Measurements from ENCODE around the gene CCDC89.

The CCDC89 gene

DNA sequence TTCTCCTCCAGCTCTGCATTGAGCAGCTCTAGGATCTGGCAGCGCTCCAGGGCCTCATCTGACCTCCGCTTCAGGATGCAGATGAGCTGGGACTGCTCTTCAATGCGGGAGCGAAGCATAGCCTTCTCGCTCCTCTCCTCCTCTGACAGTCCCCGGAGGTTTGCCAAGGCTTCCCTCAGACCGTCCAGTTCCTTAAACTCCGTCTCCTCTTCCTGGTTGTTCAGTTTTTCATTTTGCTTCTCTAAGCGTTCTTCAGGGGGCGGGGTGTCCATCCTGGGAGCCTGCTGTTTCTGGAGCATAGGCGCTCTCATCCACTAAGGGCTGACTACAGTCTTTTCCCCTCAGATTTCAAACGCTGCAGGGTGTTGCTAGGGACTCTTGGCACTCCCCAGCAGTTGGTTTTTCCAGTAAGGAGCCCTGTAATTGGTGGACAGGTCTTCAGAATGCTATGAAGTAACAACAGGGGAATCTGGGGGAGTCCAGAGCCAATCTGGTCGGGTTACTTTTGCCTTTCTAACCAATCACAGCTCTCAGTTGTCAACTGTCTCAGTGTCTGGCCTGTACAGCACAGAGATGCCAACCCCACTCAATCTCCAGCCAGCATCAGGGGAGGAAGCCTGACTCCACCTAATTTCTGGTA is at the start of gene CCDC89:
Gene CCDC89 (minus strand): TSS at position 376 of the 640 bp plus-strand sequence. CDS start 65 bp downstream, at position 311.
- DNase-seq = peak; percentile 79

DNA sequence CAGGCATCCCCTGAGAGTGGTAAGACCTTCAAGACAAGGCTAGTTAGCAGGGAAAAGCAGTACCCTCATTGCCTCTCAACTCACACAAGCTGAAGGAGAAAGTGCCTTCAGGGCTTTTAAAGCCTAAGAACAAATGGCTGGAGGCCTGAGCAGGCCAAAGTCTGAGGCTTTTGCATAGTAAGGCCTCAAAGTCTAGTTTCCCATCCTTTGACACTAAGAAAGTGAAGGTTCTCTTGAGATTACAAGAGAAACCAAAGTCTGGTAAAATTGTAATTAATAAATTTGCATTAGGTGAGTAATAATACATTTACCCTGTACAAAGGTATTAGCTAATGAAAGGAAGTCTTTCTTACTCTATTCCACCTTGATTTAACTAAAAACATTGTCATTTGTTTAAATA is 47.0 kb upstream of the CCDC89 start:
- DNase-seq = no peak

DNA sequence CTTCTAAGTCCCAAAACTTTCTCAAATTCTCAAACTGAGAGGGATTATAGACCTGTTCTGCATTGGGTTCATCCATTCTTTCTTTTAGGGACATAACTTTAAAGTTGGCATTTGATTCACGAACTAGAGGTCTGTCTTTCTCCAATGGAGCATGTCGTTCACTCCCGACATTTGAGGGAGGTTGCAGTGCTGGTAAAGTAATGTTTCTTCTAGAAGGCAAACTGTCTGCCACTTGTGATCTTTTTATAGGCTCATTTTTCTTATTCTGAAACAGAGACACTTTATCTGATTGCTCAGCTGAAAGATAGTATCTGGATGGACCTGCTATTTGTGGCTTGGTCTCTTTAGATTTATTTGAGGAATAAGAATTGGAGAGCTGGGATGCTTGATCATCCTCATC is 40.4 kb upstream of the CCDC89 start:
- no peak for DNase-seq

DNA sequence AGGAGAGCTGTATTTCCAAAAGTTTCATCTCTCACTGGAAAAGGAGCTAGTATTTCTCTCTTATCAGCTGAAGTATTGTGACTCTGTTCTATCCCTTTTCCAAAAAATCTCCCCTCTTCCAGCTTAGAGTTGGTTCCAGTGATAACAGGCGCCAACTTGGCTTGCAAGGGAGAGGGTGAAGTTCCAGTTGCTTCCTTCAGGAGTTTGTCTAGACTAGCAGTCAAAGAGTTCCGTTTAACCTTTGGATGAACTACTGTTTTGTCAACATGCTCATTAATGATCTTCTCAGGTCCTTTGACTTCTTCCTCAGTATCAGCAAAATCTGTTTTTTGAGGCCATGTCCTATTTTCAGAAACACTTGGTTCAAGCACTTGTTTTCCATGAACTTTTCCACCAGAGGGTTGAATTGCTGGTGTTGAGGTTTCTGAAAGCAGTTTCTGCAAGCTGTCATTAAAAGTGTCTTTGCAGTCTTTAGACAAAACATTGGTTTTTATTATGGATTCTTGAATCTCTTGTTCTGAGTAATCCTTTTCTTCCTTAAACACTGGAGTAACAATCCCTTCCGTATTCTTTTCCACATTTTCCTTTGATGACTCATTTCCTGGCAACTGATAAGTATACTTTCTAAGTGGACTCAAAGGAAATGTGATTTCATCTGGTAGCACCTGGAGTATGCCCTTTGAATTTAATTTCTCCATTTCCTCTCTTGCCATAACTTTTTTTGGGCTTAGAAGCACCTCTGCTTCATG is 39.7 kb upstream of the CCDC89 start:
- no peak for DNase-seq

DNA sequence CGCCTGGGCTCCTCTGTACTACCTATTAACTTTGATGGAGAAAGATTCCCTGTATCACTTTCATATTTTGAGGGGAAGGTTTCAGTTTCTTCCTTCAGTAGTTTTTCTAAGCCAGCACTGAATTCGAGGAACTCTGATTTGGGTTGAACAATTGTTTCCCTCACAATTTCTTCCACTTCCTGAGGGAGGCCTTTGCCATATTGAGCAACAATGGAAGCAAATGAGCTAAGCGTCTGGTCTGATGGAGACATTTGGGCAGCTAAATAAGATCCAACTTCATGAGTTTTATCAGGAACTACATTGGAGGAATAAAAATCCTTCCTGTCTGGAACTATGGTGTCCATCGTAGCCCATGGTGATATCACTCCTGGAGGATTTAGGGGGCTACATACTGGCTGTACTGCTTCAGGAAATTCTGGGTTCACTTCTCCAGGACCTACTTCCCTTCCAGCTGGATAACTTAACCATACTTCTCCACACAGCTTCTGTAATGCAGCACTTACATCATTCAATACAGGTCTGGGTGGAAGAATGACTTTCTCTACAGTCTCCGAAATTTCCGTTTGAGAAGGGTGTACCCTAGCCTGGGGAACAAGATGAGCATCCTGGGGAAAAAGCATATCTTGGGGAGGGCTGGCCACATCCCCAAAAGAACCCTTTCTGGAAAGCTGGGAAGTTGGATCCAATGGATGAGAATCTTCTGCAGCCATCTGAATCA is 38.9 kb upstream of the CCDC89 start:
- no peak for DNase-seq

DNA sequence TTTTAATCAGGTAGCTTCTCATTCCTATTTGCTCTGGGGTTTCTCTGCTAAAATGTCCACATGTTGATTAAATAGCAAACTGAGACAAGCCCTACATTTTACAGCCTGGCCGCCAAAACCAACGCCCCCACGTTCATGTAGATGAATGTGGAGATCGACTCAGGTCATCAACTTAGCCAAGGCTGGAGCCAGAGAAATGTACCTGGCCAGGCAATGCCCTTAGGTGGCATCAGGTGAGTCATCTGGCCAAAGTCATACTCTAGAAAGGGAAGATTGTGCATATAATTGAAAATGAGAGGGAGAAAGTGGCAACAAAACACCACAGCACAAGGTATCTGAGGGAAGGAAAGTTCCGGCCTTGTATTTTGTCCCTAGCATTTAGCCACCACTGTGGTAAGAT is 37.1 kb upstream of the CCDC89 start:
- DNase-seq = no peak

DNA sequence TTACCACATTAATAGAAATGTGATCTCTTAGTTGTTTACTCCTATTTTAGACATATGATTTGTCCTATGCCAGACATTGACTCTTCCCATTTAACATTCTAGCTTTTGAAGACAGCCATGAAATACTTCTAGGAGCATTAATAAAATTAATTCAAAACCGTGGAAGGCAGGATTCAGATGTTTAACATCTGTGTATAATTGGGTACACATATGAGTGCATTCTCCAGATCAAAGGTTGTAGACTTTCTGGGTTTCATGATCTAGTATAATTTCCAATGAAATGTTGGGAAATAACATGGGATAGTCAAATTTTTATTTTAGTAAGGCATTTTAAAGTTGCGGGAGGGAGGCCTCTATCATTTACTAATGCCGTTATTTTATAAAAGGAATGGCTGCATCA is 35.2 kb upstream of the CCDC89 start:
- no peak for DNase-seq

DNA sequence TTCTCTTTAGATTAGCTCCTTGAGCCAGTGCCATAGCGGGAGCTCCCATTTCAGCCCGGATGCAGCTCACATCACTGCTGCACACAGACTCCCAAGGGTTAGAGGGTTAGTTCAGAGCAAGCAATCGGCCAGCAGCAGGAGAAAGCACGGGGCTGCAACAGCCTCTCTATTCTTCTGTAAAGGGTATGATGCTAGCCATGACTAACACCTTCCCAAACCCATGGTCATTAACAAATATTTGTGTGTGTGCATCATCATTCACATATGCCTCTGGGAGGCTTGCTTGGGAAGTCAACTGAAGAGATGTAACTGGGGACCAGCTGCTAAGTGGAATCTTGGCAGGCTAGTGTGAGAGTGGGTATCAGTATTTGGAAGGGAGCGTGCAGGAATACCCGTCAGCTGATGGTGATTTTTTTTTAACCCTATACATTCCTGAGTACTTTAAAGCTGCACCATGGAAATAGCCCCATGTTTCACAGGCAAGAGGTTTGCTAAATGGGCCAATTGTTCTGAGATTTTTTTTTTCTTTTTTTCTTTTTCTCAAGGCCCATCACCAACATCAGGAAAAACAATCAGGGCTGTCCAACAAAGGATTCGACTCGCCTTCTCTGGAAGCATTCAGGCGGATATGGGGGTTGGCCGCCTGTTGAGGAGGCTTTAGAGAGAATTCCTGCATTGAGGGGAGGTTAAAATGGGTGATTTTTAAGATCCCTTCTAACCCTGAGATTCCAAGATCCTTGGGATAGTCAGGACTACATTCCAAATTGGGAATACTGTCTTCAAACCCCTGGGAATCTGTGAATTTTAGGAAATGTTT is 33.2 kb upstream of the CCDC89 start:
- DNase-seq = peak; percentile 75

DNA sequence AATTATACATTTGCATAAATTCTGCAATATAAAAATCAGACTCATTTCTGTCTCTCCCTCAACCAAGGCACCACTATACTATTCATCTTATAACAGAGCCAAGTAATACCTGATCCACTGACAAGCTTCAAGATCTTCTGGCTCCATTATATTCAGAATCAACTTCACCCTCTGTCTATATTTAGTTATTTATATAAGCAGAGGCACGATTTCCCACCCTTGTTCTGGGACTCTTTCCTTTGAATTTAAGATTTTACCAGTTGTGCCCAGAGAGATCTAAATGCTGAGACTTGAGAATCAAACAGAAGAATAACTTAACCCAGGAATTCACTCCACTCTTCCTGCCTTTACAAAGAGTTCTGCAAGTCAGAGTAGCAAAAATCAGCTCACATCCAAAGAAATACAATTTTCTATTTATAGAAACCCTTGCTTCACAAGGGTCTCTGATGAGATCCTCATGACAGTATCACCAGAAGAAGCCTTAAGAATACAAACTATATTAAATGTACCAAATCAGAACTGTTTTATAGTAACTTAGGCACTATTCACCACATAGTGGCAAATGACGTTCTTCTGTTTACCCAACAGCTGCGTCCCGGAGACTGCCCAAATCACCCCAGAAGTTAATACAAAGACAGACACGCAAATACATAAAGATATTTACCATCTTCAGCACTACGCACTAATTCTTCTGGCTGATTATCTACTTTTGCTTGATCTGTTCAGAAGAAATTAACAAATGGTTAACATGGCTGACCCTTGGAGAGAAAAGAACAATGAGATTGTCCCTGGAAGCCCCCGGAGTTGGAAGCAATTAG is 32.3 kb upstream of the CCDC89 start:
- no peak for DNase-seq

DNA sequence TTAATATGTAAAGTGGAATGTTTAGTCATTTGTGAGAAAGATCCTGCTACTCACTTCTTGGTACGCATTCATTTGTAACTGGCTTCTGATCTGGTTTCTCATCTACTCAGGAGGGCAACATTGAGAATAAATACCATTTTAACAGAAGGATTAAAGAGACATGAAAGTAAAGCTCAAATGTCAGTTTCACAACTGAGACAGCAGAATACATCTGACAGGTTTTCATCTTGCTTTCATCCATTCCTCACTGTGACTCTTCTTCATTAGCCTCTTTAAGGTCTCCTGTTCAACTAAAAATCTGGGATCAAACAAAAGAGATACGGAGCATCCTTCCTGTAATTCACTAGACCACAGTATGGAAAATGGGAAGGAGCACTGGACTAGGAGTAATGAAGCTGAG is 31.4 kb upstream of the CCDC89 start:
- DNase-seq = no peak

DNA sequence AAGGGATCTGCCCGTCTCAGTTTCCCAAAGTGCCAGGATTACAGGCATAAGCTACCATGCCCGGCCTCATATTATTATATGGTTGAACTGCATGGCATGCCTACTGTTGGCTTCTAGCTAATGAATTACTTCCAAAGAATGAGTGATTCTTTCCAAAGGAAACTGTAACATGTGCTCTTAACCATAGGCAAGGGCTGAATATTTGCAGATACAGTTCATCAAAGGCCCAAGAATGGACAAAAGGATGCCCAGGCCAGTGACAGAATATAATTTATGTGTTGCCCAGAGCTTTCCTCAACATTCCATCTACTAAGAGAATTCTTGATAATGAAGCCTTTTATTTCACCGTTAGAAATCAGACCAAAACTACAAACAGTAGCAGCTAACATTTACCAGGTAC is 27.0 kb upstream of the CCDC89 start:
- no peak for DNase-seq

DNA sequence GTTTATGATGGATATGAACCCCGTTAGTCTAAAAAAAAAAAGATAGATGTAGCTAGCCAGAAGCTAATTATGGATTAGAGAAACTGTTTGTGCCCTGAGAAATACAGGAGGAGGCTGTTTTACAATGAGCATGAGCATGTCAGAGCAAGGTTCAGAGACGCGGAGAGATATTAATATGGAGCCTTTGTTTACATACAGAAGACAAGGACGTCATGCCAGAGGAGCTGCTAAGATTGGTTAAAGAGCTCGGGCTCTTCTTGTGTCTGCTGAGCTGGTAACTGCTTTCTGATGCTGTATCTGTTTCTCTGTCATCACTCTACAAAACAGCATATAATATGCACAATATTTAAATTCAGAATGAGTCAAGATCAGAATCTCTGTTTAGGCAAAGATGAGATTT is 24.9 kb upstream of the CCDC89 start:
- no peak for DNase-seq

DNA sequence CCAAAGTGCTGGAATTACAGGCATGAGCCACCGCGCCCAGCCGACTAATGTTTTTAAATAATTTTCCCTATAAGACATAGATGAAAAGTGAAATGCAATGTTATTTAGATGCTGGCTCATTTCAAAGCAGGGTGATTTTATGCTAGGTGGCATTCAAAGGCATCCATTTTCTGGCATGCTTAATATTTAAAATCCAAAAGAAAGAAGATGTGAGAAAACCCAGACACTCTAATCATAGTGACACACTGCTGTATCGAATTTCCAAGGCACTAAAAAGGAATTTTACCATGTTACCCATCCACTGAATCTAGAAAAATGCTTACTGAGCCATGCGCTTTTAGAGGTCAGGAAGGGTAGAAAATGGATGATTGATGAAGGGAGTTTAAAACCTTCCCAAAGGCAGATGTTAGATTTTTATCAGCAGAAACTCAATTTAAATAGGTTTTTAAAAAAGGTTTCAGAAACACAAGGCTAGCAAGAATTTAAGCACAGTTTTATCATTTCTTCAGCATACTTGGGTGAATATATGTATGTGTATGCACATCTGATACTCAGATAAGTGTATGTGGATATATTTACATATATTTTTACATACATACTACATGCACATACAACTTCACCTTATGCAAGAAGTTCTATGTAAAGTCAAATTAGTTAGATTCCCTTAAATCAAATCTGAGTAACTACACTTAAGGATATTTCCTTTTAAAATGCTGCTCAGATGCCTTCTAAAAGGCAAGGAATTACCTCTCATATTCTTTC is 24.1 kb upstream of the CCDC89 start:
- no peak for DNase-seq

DNA sequence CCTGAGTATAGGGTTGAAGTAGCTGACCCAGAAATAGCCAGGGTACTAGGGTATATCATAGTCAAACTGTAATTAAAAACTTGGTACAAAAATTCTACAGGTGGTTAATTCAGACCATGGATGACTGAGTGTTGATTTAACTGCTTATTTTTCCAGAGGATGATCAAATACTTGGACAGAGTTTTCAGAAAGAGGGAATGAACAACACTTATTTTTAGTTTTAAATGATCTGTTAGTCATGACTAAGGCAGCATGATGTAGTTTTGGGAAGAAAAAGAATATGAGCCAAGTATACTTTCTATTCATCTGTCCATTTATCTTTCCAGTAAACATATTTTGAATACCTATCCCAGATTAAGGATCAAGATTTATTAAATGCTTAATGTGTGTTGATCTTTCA is 19.8 kb upstream of the CCDC89 start:
- no peak for DNase-seq

DNA sequence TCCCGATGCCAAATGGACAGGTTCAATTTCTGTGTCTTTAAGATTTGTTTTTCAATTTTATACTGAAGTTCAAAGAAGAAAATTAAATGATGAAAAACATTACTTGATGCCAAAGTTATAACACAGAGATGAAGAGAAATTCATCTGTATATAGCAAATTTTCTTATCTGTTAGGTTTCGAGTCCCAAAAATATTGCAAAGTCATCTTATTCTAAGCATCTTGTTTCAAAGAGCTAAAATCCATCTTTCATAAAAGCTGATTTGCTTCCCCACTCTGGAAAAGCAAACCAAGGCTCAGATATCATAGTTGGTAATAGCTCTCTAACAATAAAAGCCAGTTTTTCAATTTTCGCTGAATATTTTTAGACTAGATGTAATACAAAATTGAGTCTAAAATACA is 19.0 kb upstream of the CCDC89 start:
- DNase-seq = no peak

DNA sequence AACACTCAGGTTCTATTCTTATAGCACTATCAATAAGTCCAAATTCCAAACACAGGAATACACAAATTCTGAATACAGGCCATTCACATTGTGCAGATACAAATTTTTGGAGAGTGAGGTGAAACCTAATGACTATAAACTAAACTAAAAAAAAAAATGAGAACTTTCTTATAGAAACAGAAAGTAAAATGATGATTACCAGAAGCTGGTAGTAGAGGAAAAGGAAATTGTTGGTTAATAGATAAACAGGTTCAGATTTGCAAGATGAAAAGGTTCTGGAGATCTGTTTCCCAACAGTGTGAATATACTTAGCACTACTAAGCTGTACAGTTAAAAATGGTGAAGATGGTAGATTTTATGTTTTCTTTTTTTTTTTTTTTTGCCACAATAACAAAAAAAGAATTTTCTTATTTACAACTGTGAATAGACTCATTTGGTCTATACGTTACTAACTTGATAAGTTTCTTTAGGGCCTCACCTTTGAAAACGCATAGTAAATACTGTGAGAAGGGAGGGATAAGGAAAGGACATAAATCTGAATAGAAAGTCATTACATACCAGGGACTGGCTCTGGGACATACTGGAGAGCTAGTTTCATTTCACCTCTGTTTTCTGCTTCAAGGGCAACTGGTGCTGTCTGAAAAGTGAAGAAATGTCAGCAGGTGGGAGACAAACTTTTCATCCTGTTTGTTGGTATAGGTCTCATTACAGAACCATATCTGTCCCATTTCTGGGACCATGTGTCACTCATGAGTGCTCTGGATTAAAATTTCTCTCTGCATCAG is 14.2 kb upstream of the CCDC89 start:
- no peak for DNase-seq

DNA sequence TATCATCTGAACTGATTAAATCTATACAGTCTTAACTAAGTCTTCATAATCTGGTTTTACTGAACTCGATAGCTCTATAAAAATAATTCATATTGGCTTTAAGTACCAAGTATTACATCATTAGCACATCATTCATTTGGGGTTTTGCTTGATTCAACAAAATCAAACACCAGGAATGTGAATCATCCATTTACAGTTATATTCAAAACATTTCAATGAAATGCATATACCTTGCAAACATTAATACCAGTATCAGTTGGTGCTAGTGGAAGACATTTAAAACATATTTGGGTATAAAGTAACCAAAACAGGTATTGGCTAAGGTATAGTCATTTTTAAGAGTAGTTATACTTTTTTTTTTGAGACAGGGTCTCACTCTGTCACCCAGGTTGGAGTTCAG is 12.2 kb upstream of the CCDC89 start:
- DNase-seq = no peak

DNA sequence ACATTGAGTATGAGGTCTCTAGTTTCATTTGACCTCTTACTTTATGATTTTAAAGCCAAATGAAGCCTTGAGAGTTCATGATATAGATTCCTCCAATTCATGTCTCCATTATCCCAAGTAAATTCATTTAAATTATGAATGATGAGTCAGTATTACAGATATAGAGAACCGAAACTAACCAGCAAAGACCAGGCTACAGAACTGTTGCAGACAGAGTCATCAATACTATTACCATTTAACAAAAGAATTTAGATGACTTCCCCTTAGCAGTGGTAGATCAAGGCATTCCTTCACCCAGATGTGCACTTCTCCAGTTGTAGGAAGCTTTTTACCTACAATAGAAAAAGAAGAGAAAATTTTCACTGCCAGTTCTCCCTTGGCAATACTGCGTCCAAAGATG is 11.8 kb upstream of the CCDC89 start:
- no peak for DNase-seq

DNA sequence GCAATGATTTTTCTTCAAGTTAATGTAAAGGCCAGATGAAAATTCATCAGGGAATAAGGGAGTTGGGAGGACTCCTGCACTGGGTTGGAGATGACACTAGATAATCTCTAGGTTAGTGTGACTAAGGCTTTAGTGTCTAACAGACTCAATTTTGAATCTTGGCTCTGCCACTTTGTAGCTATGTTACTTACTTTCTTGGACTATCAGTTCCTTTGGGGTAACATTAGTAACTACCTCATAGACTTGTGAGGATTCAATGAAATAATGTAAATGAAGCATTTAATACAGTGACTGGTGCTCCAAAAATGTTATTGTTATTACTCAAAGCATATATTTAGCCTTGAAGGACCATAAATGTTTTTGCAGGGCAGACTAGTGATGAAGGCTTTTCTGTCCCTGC is 9.6 kb upstream of the CCDC89 start:
- no peak for DNase-seq

DNA sequence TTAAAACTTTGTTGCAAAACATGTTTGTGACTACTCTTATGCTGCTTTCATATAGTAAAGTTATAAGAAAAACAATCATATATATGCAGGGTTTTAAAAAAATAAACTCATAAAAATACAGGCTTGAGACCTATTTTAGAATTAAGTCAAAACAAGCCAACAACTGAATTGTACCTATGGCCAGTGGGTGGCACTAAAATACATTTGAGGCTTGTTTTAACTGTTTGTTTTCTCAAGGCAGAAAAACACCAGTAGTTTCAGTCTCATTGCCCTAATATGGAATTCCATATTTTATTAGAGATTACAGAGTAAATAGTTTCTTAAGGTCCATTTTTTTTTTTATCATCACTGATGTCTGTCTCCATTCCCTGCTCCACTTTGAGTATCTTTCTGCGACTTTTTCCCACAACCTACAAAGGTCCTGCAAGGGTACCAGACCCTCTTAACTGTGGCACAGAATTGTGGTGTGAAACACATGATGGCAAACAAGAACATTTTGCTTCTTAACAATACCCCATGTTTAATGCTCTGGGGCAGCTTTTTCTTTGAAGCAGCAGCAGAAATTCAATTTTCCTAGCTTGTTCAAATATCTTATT is 8.5 kb upstream of the CCDC89 start:
- no peak for DNase-seq

All from left hindlimb (tissue), 1 donor.